ENCODE results near the gene DDX17.

Gene DDX17

DNA sequence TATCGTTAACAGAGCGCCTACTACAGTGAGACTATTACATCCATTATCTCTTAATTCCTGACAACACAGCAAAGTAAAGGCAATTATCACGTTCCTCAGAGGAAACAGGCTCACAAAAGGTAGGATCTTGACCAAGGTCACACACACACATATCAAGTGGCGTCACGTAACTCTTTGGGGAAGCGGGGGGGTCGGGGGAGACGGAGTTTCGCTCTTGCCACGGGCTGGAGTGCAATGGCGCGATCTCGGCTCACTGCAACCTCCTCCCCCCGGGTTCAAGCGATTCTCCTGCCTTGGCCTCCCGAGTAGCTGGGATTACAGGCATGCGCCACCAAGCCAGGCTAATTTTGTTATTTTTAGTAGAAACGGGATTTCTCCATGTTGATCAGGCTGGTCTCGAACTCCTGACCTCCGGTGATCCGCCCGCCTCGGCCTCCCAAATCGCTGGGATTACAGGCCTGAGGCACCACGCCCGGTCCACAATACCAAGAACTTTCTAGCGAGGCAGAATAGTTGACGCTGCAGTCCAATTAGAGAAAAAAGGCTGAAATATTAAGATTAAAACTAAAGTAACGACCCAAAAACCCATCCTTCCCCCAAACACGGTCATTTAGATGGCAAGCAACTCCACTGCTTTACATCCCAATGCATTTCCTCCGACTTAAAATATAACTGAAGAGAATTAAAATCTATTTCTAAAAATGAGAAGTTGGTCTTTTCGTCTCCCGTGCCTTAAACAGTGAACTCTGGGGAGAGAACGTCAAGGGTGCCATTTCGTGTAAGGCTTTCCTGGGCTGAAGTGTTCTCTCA, 1.2 kb downstream of the DDX17 start:
- H3K27me3 Mint-ChIP-seq: peaks cover 3% of the 10 kb centered on the region
- peaks cover 56% of the 10 kb centered on the region for H3K4me1 Mint-ChIP-seq
- H3K4me3 Mint-ChIP-seq: peak overlapping the region; percentile 99
- peaks cover 61% of the 10 kb centered on the region for H3K36me3 Mint-ChIP-seq
- CTCF ChIA-PET: no interaction called here
- H3K9me3 Mint-ChIP-seq: no peaks in the 10 kb centered on the region
- peak; percentile 77 for DNase-seq
- H3K27ac Mint-ChIP-seq: peak overlapping the region; percentile 98

DNA sequence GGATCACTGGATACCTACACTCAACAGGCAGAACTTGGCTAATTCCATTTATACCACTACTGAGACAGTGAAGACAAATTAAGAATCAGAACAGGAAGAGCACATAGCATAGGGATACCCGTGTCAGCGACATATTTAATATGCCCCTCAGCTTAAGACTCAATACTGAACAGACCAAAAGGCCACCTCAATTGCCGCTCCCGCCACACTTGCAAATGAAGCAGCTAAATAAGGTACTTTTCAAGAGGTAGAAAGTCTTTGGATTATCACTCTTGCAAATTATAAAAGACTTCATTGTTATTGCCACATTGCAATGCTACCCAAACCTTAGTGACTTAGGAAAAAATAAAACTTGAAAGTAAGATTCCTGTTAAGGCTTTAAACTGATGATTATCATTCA, 3.1 kb downstream of the DDX17 start:
- CTCF ChIA-PET: interaction anchor here (0.9 to 1.6 kb wide), 2 partner anchors 13 to 450 kb away, joined by 4 to 5 read pairs; no protein-coding TSS in a partner anchor
- Mint-ChIP-seq H3K36me3 (peaks cover 70% of the 10 kb centered on the region), H3K27me3 (peaks cover 3% of the 10 kb centered on the region), H3K27ac (no peak overlapping the region), H3K4me3 (peak overlapping the region; percentile 99), H3K9me3 (no peaks in the 10 kb centered on the region), H3K4me1 (peaks cover 65% of the 10 kb centered on the region)
- no peak for DNase-seq

DNA sequence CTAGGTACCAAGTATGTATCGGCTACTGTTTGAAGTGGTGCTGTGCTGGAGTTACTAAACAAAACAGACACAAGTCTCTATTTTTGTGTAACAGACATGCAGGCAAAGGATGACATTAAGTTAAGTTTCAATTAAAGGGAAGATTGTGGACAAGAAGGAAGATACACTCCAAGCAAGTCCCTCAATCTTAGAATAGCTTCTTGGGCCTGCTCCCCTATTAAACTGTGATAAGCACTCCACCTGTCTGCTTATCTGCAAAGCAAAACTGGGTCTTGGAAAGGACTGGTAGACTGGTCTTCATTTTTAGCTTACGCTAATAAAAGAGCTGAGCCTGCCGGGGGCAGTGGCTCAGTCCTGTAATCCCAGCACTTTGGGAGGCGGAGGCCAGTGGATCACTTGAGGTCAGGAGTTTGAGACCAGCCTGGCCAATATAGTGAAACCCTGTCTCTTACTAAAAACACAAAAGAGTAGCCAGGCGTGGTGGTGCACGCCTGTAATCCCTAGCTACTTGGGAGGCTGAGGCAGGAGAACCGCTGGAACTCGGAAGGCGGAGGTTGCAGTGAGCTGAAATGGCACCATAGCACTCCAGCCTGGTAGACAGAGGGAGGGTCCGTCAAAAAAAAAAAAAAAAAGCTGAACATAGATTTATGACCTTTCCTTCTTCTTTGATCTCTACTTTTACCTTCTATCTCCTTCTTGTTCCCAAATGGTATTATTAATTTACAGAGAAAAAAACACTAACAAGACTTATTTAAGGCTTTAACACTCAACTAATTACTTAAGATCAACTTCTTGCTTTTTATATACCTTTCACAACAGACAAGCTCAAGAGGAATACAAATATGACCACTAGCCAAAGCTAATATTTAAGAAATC, 4.1 kb downstream of the DDX17 start:
- CTCF ChIA-PET: interaction anchor here (0.9 to 1.6 kb wide), 2 partner anchors 12 to 14 kb away, joined by 3 to 5 read pairs; no protein-coding TSS in a partner anchor
- Mint-ChIP-seq H3K9me3 (no peaks in the 10 kb centered on the region), H3K36me3 (peaks cover 74% of the 10 kb centered on the region), H3K27ac (peak overlapping the region; percentile 19), H3K27me3 (peaks cover 3% of the 10 kb centered on the region), H3K4me1 (peaks cover 66% of the 10 kb centered on the region), H3K4me3 (peak overlapping the region; percentile 99)
- DNase-seq: no peak

DNA sequence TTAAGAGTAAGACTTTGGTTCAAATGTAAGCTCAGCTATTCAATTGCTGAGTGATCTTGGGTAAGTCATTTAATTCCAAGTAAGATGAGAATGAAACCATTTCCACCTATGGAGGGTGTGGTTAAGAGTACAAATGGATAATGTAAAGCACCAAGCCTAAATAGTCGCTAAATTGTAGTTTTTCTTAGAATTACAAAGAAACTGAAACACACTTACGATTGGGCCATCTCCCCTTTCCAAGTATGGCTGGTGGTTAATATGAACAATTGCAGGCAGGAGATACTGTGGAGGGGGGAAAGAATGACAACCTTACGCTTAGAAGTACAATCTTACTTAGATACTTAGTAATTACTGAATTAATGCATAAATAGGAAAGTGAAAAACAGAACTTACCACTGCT, 8.2 kb downstream of the DDX17 start:
- Mint-ChIP-seq H3K27ac (peak overlapping the region; percentile 62), H3K36me3 (peaks cover 75% of the 10 kb centered on the region), H3K27me3 (no peaks in the 10 kb centered on the region), H3K4me1 (peaks cover 71% of the 10 kb centered on the region), H3K9me3 (no peaks in the 10 kb centered on the region), H3K4me3 (no peak overlapping the region)
- CTCF ChIA-PET: no interaction called here
- no peak for DNase-seq

DNA sequence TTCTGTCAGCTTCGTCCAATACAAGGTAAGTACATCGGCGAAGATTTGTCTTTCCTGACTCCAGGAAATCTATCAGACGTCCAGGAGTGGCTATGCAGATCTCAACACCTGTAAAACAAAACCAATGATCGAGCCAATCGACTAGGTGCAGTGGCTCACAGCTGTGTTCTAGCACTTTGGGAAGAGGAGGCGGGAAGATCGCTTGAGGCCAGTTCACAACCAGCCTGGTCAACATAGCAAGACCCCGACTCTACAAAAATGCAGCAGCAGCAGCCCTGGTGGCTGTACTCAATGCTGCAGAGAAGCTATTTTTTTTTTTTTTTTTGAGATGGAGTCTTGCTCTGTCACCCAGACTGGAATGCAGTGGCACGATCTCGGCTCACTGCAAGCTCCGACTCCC, 11.2 kb downstream of the DDX17 start:
- no peak for DNase-seq
- peaks cover 70% of the 10 kb centered on the region for H3K36me3 Mint-ChIP-seq
- no peaks in the 10 kb centered on the region for H3K9me3 Mint-ChIP-seq
- H3K27me3 Mint-ChIP-seq: no peaks in the 10 kb centered on the region
- H3K4me1 Mint-ChIP-seq: peaks cover 63% of the 10 kb centered on the region
- H3K4me3 Mint-ChIP-seq: no peak overlapping the region
- CTCF ChIA-PET: interaction anchor here (1.0 kb wide), 1 partner anchor 76 kb away, joined by 3 read pairs; no protein-coding TSS in a partner anchor
- peak overlapping the region; percentile 54 for H3K27ac Mint-ChIP-seq

DNA sequence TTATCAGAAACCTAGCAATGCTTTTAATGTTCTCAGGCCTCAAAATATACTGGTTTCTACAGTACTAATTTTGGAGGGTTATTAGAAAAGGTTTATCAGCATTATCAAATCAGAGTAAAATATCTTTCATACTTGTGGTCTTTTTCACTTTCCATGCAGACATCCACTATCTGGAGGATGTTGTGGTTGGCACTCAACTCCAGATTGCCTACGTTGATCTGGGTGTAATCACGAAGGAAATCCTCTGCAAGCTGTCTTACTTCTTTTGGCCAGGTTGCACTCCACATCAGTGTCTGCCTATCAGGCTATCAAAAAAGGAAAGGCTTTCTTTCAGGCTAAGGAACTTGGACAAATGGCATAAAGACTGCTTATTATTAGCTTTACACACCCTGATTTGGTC, 11.6 kb downstream of the DDX17 start:
- no peaks in the 10 kb centered on the region for H3K9me3 Mint-ChIP-seq
- CTCF ChIA-PET: interaction anchor here (1.0 kb wide), 1 partner anchor 76 kb away, joined by 3 read pairs; no protein-coding TSS in a partner anchor
- peak overlapping the region; percentile 54 for H3K27ac Mint-ChIP-seq

DNA sequence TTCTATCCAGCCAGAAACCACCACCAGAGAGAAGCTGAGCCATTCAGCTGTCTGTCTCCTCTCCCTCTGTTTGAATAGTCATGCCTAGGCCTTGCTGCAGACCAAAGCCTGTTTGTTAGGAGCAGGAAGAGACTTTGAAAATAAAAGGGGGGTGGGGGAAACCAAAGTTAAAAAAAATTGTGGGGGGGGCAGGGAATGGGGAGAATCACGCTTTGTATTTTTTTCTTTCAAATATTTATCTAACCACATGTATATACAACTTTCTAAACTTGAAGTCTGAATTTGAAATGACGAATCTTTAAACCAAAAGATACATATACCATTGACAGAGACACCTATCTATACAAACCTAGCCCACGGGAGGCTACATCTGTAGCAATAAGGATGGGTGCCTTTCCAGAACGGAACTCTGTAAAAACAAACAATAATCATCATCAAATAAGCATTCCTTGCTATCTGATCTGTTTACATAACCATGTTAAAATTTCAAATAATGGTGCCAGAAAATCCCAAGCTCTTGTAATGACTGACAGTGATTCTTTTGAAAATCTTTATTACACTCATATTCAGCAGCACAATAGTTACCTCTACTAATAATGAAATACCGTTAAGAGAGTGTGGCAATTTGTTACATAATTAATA, 14.3 kb downstream of the DDX17 start:
- Mint-ChIP-seq H3K4me1 (peaks cover 57% of the 10 kb centered on the region), H3K4me3 (no peak overlapping the region), H3K36me3 (peaks cover 69% of the 10 kb centered on the region), H3K27ac (no peak overlapping the region), H3K9me3 (no peaks in the 10 kb centered on the region), H3K27me3 (no peaks in the 10 kb centered on the region)
- DNase-seq: no peak
- CTCF ChIA-PET: interaction anchor here (0.8 to 3.5 kb wide), 3 partner anchors 17 to 79 kb away, joined by 3 to 19 read pairs (median 4); partner anchors contain the start of gene DMC1

More for the DNA sequence above, 11.6 kb downstream of the DDX17 start:
- DNase-seq: no peak
- Mint-ChIP-seq H3K27me3 (no peaks in the 10 kb centered on the region), H3K36me3 (peaks cover 73% of the 10 kb centered on the region), H3K4me3 (no peak overlapping the region), H3K4me1 (peaks cover 65% of the 10 kb centered on the region)

DNA sequence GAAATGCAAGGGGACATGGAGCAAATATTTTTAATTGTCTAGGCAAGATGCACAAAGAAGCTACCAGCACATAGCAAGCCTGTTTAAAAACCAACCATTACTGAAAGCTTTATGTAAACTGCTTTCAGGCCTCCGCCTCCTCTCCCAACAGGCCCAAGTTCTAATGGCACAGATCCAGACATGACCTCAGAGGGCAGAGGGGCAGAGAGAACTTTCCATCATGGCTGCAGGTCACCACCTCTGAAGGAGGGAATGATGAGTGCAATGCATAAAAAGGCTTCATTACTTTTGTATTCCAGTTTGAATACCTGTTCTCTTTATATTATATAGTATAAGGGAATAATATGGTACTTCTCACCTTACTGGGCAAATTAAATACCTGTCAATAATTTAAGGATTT, 15.2 kb downstream of the DDX17 start:
- Mint-ChIP-seq H3K36me3 (peaks cover 73% of the 10 kb centered on the region), H3K4me3 (no peak overlapping the region), H3K9me3 (no peaks in the 10 kb centered on the region), H3K27me3 (no peaks in the 10 kb centered on the region), H3K27ac (peak overlapping the region; percentile 67), H3K4me1 (peaks cover 61% of the 10 kb centered on the region)
- DNase-seq: no peak
- CTCF ChIA-PET: interaction anchor here (0.7 to 3.5 kb wide), 3 partner anchors 9 to 439 kb away, joined by 3 to 19 read pairs (median 4); partner anchors contain the start of gene DMC1

DNA sequence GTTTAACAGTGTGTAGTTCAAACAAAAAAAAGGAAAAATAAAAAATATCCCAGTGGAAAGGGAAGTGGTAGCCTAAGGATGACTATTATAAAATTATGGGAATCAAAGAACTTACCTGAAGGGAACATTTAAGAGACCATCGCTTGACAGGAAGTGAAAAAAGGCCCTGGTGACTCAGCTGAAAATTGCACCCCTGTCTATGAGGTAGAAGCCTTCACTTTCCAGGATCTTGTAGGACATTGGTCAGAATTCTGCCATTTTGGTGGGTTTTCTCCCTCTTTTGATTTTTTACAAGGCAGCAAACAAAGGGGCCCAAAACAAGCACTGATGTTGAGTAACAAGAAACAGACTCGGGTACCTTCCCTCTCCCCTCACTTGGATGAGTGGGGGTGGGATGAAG, 15.6 kb downstream of the DDX17 start:
- H3K9me3 Mint-ChIP-seq: no peaks in the 10 kb centered on the region
- peaks cover 74% of the 10 kb centered on the region for H3K36me3 Mint-ChIP-seq
- H3K27ac Mint-ChIP-seq: peak overlapping the region; percentile 67
- no peaks in the 10 kb centered on the region for H3K27me3 Mint-ChIP-seq
- CTCF ChIA-PET: interaction anchor here (1.1 to 3.5 kb wide), 3 partner anchors 12 to 439 kb away, joined by 4 to 19 read pairs (median 5); partner anchors contain the start of gene DMC1
- no peak overlapping the region for H3K4me3 Mint-ChIP-seq
- peaks cover 60% of the 10 kb centered on the region for H3K4me1 Mint-ChIP-seq
- no peak for DNase-seq

DNA sequence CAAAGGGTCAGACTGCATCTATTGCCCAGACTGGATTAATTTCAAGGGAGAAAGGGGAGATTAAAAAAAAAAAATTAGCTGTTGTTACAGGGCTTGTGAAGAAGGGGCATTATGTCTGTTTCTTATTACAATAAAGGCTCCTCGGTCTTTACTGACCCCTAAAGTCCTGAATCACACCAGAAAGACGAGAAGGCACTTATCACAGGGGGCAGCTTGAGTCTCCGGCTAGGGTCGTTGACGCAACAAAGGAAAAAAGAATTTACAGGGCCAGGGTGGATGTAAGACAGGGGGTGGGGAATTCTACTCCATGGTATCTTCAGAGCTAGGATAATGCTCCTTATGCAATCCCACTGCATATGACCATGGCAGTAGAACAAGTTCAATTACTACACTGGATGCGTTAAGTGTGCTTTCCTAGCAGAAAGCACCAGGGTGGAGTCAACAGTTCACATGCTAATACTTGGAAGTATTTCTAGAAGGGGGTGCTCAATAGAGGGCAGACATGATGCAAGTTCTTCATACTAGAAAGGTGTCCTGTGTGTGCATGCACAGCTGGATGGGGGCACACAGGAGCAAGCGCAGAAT, 16.5 kb downstream of the DDX17 start:
- DNase-seq: no peak
- Mint-ChIP-seq H3K9me3 (no peaks in the 10 kb centered on the region), H3K27me3 (no peaks in the 10 kb centered on the region), H3K4me1 (peaks cover 54% of the 10 kb centered on the region), H3K4me3 (no peak overlapping the region), H3K27ac (peak overlapping the region; percentile 61), H3K36me3 (peaks cover 75% of the 10 kb centered on the region)
- CTCF ChIA-PET: interaction anchor here (1.1 to 3.5 kb wide), 3 partner anchors 12 to 438 kb away, joined by 4 to 19 read pairs (median 5); partner anchors contain the start of gene DMC1

DNA sequence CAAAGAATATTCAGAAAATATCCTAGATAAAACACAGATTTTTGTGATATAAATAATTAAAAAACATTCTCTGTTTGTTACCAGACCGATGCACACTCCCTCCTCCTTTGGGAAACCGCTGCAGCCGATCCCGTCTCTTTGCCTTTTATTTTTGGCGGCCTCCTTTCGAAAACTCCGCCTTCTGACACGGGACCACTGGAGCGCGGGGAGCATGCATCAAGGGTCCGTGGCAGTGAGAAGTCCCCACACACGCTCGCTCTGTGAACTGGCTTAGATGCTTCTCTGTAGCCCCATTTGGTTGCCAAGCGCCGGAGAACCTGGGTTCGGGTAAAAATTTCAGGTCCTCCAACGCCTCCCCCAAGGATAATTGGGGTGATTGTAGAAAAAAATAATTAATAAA, 17.0 kb downstream of the DDX17 start:
- H3K4me3 Mint-ChIP-seq: no peak overlapping the region
- H3K9me3 Mint-ChIP-seq: no peaks in the 10 kb centered on the region
- DNase-seq: no peak
- H3K36me3 Mint-ChIP-seq: peaks cover 75% of the 10 kb centered on the region
- H3K27ac Mint-ChIP-seq: no peak overlapping the region
- H3K27me3 Mint-ChIP-seq: no peaks in the 10 kb centered on the region
- H3K4me1 Mint-ChIP-seq: peaks cover 52% of the 10 kb centered on the region
- CTCF ChIA-PET: interaction anchor here (3.5 kb wide), 1 partner anchor 82 kb away, joined by 19 read pairs; the partner anchor contains the start of gene DMC1

DNA sequence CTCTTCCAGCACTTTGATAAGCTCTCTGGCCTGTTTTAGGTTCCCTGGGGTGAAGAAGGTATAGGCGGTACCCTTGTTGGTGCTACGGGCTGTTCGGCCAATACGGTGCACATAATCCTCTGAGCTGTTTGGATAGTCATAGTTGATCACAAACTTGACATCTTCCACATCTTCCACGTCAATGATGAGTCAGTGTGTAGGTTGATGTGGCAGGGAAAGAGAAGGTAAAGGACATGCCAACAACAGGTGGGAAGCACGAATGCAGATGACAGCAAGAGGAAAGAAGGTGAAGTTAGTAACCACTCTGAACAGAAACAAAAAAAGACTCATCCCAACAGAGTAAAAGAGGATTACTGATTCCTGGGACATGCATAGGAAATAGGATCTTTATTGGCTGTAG, 18.2 kb downstream of the DDX17 start:
- peaks cover 75% of the 10 kb centered on the region for H3K36me3 Mint-ChIP-seq
- H3K4me3 Mint-ChIP-seq: no peak overlapping the region
- no peaks in the 10 kb centered on the region for H3K9me3 Mint-ChIP-seq
- DNase-seq: no peak
- H3K27me3 Mint-ChIP-seq: no peaks in the 10 kb centered on the region
- H3K4me1 Mint-ChIP-seq: peaks cover 47% of the 10 kb centered on the region
- CTCF ChIA-PET: interaction anchor here (1.1 to 1.6 kb wide), 2 partner anchors 9 to 84 kb away, joined by 3 to 4 read pairs; no protein-coding TSS in a partner anchor
- no peak overlapping the region for H3K27ac Mint-ChIP-seq

DNA sequence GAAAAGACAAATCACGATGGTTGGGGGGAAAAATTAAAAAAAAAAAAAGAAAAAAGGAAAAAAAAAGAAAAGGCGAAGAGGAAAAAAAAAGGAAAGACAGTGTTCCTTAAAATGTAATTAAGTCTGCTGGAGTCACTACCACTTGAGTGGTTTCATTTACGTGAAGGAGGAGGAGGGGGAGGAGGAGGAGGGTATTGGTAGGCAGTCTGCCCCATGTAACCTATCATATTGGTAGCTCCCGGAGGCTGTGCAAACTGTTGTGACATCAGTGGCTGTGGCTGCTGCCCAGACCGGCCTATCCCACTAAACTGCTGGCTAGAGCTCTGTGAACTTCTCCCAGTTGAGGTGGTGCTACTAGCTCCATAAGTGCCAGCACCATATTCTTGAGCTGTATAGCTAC, 20.3 kb downstream of the DDX17 start:
- CTCF ChIA-PET: no interaction called here
- Mint-ChIP-seq H3K4me3 (no peak overlapping the region), H3K27ac (peak overlapping the region; percentile 60), H3K27me3 (no peaks in the 10 kb centered on the region), H3K9me3 (no peaks in the 10 kb centered on the region), H3K36me3 (peaks cover 82% of the 10 kb centered on the region), H3K4me1 (peaks cover 36% of the 10 kb centered on the region)
- no peak for DNase-seq

All from activated naive CD4-positive, alpha-beta T cell treated with anti-CD3 and anti-CD28 coated beads, Interleukin-2, amount 10 ng/mL, durations not matched to agents 7 days and 5 days (primary cell).